Stimulated activated CD8-positive, alpha-beta memory T cell treated with anti-CD3 and anti-CD28 coated beads, Interleukin-4, amount 100 ng/mL, for 24 hours (primary cell): Measurements from ENCODE around the gene ZDHHC15.
"Not testable (repeated sequence)": the region's sequence is repeated elsewhere in the genome, so short reads cannot be mapped to it uniquely, and the experiment has no call there.

Source experiments
- DNase-seq: peaks from one replicate; pipeline ENCODE4 v3.0.0-alpha.2; 2020; ENCODE audit warnings: low read depth

ZDHHC15 gene

GRCh38 chrX:75522565-75523431 is at the start of gene ZDHHC15:
Gene ZDHHC15, minus strand, starts transcription at chrX:75523037. Its CDS starts 13 bp downstream, at chrX:75523024.
- peak; percentile 13 for DNase-seq

GRCh38 chrX:75560544-75560943 is 37.7 kb upstream of the ZDHHC15 start:
- DNase-seq: not testable (repeated sequence)

GRCh38 chrX:75547783-75548182 is 24.9 kb upstream of the ZDHHC15 start:
- no peak for DNase-seq

GRCh38 chrX:75546724-75547511 is 24.1 kb upstream of the ZDHHC15 start:
- no peak for DNase-seq

- no peak for DNase-seq
These were observed 21.9 kb upstream of the ZDHHC15 start for GRCh38 chrX:75544786-75545185.

GRCh38 chrX:75483933-75484332 is 38.9 kb downstream of the ZDHHC15 start:
- no peak for DNase-seq

GRCh38 chrX:75461780-75462179 is 61.1 kb downstream of the ZDHHC15 start:
- not testable (repeated sequence) for DNase-seq

GRCh38 chrX:75421688-75422230 is 101.1 kb downstream of the ZDHHC15 start:
- no peak for DNase-seq

- DNase-seq: not testable (repeated sequence)
These were observed 115.7 kb downstream of the ZDHHC15 start for GRCh38 chrX:75407153-75407552.

GRCh38 chrX:75390470-75390869 is 132.4 kb downstream of the ZDHHC15 start:
- no peak for DNase-seq

- DNase-seq: no peak
These were observed 153.1 kb downstream of the ZDHHC15 start for GRCh38 chrX:75369721-75370120.

GRCh38 chrX:75366861-75367260 is 156.0 kb downstream of the ZDHHC15 start:
- no peak for DNase-seq

- DNase-seq: no peak
These were observed 157.4 kb downstream of the ZDHHC15 start for GRCh38 chrX:75365243-75365975.

- no peak for DNase-seq
These were observed 161.0 kb downstream of the ZDHHC15 start for GRCh38 chrX:75361788-75362187.

GRCh38 chrX:75348601-75349000 is 174.2 kb downstream of the ZDHHC15 start:
- not testable (repeated sequence) for DNase-seq

- no peak for DNase-seq
These were observed 185.3 kb downstream of the ZDHHC15 start for GRCh38 chrX:75337525-75337924.

GRCh38 chrX:75335127-75335458 is 187.7 kb downstream of the ZDHHC15 start:
- DNase-seq: no peak

- not testable (repeated sequence) for DNase-seq
These were observed 188.3 kb downstream of the ZDHHC15 start for GRCh38 chrX:75334407-75335126.

- DNase-seq: no peak
These were observed 195.2 kb downstream of the ZDHHC15 start for GRCh38 chrX:75327607-75328006.
